HFF-Myc (cell line): ENCODE measurements around the gene FBXO3.
"Not testable (repeated sequence)": the region's sequence is repeated elsewhere in the genome, so short reads cannot be mapped to it uniquely, and the experiment has no call there.

Experiments
- DNase-seq: peaks from one replicate; pipeline ENCODE4 v3.0.0-alpha.2; 2011; ENCODE audit warnings: low read depth; ENCODE audit errors: extremely low read depth
- H3K4me3 ChIP-seq: replicated peaks from 2 replicates; pipeline ENCODE4 v1.5.1; 2011; ENCODE audit warnings: low read depth, mild to moderate bottlenecking, control low read depth, low read length
- CTCF ChIP-seq: IDR thresholded peaks from 2 replicates; pipeline ENCODE4 v1.5.1; 2012; ENCODE audit warnings: mild to moderate bottlenecking, low read depth, low read length, control low read depth; ENCODE audit errors: missing control alignments

Gene FBXO3

GRCh38 chr11:33731723-33732531, 42.4 kb downstream of the FBXO3 start:
- no peak overlapping the region for H3K4me3 ChIP-seq
- no peak for DNase-seq
- no peak for TF ChIP-seq CTCF

- no peak overlapping the region for H3K4me3 ChIP-seq
- no peak for TF ChIP-seq CTCF
- DNase-seq: no peak
Observed at GRCh38 chr11:33730716-33731115, 43.6 kb downstream of the FBXO3 start.

GRCh38 chr11:33729072-33729664, 45.2 kb downstream of the FBXO3 start:
- H3K4me3 ChIP-seq, DNase-seq: not testable (repeated sequence)

- not testable (repeated sequence) for DNase-seq, H3K4me3 ChIP-seq
Observed at GRCh38 chr11:33727539-33727938, 46.8 kb downstream of the FBXO3 start.

- TF ChIP-seq CTCF: no peak
- DNase-seq: no peak
- no peak overlapping the region for H3K4me3 ChIP-seq
Observed at GRCh38 chr11:33725496-33725895, 48.8 kb downstream of the FBXO3 start.

- H3K4me3 ChIP-seq: no peak overlapping the region
- TF ChIP-seq CTCF: no peak
- no peak for DNase-seq
Observed at GRCh38 chr11:33724644-33725035, 49.7 kb downstream of the FBXO3 start.

GRCh38 chr11:33723238-33723881, 51.0 kb downstream of the FBXO3 start:
- no peak overlapping the region for H3K4me3 ChIP-seq
- no peak for DNase-seq
- no peak for TF ChIP-seq CTCF
